AG04450 (cell line): ENCODE data around the gene CDR2L. TPM values are rescaled to one million over a fixed set of nuclear protein-coding genes. Genes with fewer than 3 reads are reported as not detected.
A peak's percentile ranks its signal among the peaks of the same experiment; 100 is the strongest.

ENCODE experiments used
- CTCF ChIA-PET: fragments of 300-600, 350-600 bp; formaldehyde crosslinking; extraction: SDS; loops from one replicate; lab custom pipeline; 2022; ENCODE audit warnings: antibody characterized with exemption, inconsistent platforms; lab: Charles Lee
- POLR2A ChIA-PET: fragments of 350-600 bp; formaldehyde crosslinking; extraction: SDS; loops from one replicate; lab custom pipeline; 2021; ENCODE audit warnings: antibody characterized with exemption, inconsistent platforms; lab: Yijun Ruan, JAX
- DNase-seq: peaks from one replicate; pipeline ENCODE4 v3.0.0-alpha.2; 2011; ENCODE audit warnings: low read depth, low spot score
- H3K27ac ChIP-seq: one replicate; pipeline ENCODE4 v1.5.1; 2012; ENCODE audit warnings: low read depth, low read length, control low read depth
- H3K27me3 ChIP-seq: one replicate; pipeline ENCODE4 v1.6.0; 2012; ENCODE audit warnings: low read length; ENCODE audit not compliant: control insufficient read depth, insufficient read depth
- H3K4me3 ChIP-seq: 2 replicates; pipeline ENCODE4 v1.5.1; 2011; ENCODE audit warnings: mild to moderate bottlenecking, low read depth, low read length, control low read depth
- H3K9me3 ChIP-seq: 2 replicates; pipeline ENCODE4 v1.5.1; 2012; ENCODE audit warnings: low read length; ENCODE audit not compliant: control insufficient read depth, insufficient read depth
- polyA plus RNA-seq: library from polyadenylated mRNA; depleted of rRNA; stranded (reverse); fragments of >200 nt; gene quantifications from 2 replicates; pipeline ENCODE4 v1.2.3, GENCODE V29; 2011
- TF ChIP-seq, protein P1 (sequence below): IDR thresholded peaks from 2 replicates; pipeline ENCODE4 v1.5.1; 2011; ENCODE audit warnings: low read depth, low read length, control low read depth, inconsistent platforms

The CDR2L gene
- polyA plus RNA-seq, 1 experiment, result 8.4 TPM

DNA sequence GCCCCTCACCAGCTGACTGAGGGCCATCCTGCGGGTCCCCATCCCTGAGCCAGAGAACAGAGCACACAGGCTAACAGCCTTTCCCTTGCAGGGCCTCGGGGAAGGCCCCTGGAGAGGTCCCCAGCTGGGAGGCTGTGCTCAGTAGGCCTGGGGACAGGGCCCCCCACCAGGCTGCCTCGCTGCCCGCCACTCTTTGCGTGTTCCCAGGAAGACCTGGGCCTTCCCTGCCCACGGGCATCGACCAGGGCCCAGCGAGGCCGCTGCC lies 15.7 kb upstream of the CDR2L start:
- TF ChIP-seq, protein P1, sequence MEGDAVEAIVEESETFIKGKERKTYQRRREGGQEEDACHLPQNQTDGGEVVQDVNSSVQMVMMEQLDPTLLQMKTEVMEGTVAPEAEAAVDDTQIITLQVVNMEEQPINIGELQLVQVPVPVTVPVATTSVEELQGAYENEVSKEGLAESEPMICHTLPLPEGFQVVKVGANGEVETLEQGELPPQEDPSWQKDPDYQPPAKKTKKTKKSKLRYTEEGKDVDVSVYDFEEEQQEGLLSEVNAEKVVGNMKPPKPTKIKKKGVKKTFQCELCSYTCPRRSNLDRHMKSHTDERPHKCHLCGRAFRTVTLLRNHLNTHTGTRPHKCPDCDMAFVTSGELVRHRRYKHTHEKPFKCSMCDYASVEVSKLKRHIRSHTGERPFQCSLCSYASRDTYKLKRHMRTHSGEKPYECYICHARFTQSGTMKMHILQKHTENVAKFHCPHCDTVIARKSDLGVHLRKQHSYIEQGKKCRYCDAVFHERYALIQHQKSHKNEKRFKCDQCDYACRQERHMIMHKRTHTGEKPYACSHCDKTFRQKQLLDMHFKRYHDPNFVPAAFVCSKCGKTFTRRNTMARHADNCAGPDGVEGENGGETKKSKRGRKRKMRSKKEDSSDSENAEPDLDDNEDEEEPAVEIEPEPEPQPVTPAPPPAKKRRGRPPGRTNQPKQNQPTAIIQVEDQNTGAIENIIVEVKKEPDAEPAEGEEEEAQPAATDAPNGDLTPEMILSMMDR, result no peak
- no peak for DNase-seq
- H3K4me3 ChIP-seq, result no peak overlapping the region; the same call in 1 of the 2 replicates
- no peak overlapping the region for H3K27ac ChIP-seq
- POLR2A ChIA-PET, result interaction anchor here (1.5 kb wide), 1 partner anchor 41 kb away, joined by 3 read pairs; the partner anchor contains the start of gene MRPL58
- no peaks in the 10 kb centered on the region; the same call in 1 of the 2 replicates for H3K9me3 ChIP-seq
- peaks cover 38% of the 10 kb centered on the region for H3K27me3 ChIP-seq
- CTCF ChIA-PET, result interaction anchor here (0.6 to 5.5 kb wide), 3 partner anchors 10 to 427 kb away, joined by 5 to 62 read pairs (median 8); partner anchors contain the start of gene MRPL58

DNA sequence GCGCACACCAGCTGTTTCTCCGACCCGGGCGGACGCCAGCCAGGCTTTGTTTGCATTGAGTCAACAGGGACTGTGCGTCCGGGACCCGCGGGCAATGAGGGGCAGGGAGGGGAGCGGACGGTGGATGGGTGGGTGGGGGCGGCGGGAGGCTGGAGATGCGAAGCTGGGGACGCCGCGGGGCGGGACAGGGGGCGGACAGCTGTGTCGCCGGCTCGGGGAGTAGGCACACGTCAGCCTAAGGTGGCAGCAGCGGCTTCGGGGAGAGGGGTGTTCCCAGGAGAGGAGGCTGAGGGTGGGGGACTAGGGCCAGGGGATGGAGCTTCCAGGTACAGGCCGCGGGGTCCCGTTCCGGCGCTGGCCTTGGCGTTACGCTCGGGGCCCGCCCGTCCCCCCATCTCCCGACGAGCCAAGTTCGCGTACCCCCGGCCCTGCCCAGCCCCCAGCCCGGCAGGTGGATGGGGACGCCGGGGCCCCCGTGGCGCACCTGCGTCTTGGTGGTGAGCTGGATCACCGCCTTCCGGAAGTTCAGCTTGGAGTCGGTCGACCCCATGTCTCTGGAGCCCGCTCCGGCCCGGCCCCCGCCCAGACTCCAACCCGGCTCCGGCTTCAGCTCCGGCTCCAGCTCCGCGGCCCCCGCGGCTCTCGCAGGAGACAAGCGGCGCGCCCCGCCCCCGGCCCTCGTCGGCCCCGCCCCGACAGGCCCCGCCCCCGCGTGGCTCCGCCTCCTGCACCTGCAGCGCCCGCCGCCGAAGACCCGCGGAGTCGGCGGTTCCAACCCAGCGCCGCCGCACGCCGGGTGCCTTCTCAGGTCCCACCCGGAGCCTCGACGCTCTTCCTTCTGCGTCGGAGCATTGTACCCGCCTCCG lies 15.1 kb upstream of the CDR2L start, which contains the start of gene HID1:
HID1 (minus strand) TSS at position 653 of the 866 bp plus-strand sequence; CDS start at position 550, 103 bp downstream.
- Histone ChIP-seq H3K27ac (no peak within 1 kb of the TSS), H3K9me3 (no peaks in the 10 kb centered on the region; the same call in 1 of the 2 replicates), H3K4me3 (peak within 1 kb of the TSS; percentile 55), H3K27me3 (peaks cover 38% of the 10 kb centered on the region)
- ChIA-PET POLR2A (interaction anchor here (1.5 kb wide), 1 partner anchor 40 kb away, joined by 3 read pairs; the partner anchor contains the start of gene MRPL58), CTCF (interaction anchor here (0.6 to 5.5 kb wide), 4 partner anchors 11 to 426 kb away, joined by 5 to 62 read pairs (median 8); partner anchors contain the start of gene MRPL58)
- DNase-seq, result no peak
- TF ChIP-seq, protein P1, result no peak

DNA sequence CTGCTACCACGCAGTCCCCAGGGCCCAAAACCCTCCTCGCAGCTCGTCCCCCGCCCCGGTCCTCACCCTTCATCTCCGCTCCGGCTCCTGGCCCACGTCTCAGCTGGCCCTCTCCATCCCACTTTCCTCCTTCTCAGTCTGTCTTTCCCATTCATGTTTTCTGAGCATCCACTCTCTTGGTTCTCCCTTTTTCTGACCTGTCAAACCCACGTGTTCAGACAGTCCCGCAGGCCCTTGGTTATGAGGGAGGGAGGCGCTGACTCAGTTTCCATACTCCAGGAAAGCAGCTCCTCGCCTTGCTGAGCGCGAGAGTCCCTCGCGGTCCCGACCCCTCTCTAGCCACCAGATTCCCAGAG lies 14.5 kb upstream of the CDR2L start:
- TF ChIP-seq, protein P1, result no peak
- peaks cover 37% of the 10 kb centered on the region for H3K27me3 ChIP-seq
- H3K4me3 ChIP-seq, result peak overlapping the region; percentile 55; the same call in 1 of the 2 replicates
- CTCF ChIA-PET, result interaction anchor here (2.1 to 5.5 kb wide), 2 partner anchors 11 to 15 kb away, joined by 9 to 62 read pairs; no protein-coding TSS in a partner anchor
- H3K9me3 ChIP-seq, result no peaks in the 10 kb centered on the region; the same call in 1 of the 2 replicates
- POLR2A ChIA-PET, result interaction anchor here (1.5 kb wide), 1 partner anchor 40 kb away, joined by 3 read pairs; the partner anchor contains the start of gene MRPL58
- H3K27ac ChIP-seq, result no peak overlapping the region
- DNase-seq, result no peak

DNA sequence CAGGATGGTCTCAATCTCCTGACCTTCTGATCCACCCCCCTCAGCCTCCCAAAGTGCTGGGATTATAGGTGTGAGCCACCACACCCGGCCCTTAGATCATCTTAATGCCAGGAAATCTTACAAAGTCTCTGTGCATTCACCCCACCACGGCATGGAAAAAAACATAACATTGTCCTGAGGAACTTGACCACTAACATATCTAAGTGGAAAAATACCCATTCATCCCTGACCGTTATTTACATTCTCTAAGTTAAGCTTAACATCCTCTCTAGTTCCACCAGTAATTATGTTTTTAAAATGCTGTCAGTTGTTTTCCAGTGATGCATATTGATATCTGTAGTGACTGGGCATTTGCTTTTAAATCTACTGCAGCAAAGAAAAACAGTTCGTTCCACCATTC lies 11.5 kb upstream of the CDR2L start:
- ChIA-PET POLR2A (no interaction called here), CTCF (interaction anchor here (1.0 to 1.6 kb wide), 4 partner anchors 10 to 16 kb away, joined by 3 to 6 read pairs (median 3); no protein-coding TSS in a partner anchor)
- Histone ChIP-seq H3K4me3 (no peak overlapping the region), H3K27me3 (peaks cover 31% of the 10 kb centered on the region), H3K27ac (no peak overlapping the region), H3K9me3 (no peaks in the 10 kb centered on the region; the same call in 1 of the 2 replicates)
- no peak for DNase-seq
- TF ChIP-seq, protein P1, result no peak
